Skin epidermis (tissue), 12 donors: ENCODE measurements around the gene PLEKHM3.

ENCODE experiments used
- H3K27ac ChIP-seq, 21 experiments: fragments of 200-600 bp; sonication (generic) in 11 of 21; one replicate each; pipeline ENCODE4 v1.5.0; 2020; ENCODE audit warnings: mild to moderate bottlenecking in 3 of 21, inconsistent platforms in 2 of 21, moderate library complexity in 2 of 21
- H3K4me3 ChIP-seq, 7 experiments: fragments of 200-600 bp; sonication (generic) in 2 of 7; one replicate each; pipeline ENCODE4 v1.5.0; 2020; ENCODE audit warnings: inconsistent platforms in 2 of 7, mild to moderate bottlenecking in 2 of 7, moderate library complexity in 1 of 7

Gene PLEKHM3

DNA sequence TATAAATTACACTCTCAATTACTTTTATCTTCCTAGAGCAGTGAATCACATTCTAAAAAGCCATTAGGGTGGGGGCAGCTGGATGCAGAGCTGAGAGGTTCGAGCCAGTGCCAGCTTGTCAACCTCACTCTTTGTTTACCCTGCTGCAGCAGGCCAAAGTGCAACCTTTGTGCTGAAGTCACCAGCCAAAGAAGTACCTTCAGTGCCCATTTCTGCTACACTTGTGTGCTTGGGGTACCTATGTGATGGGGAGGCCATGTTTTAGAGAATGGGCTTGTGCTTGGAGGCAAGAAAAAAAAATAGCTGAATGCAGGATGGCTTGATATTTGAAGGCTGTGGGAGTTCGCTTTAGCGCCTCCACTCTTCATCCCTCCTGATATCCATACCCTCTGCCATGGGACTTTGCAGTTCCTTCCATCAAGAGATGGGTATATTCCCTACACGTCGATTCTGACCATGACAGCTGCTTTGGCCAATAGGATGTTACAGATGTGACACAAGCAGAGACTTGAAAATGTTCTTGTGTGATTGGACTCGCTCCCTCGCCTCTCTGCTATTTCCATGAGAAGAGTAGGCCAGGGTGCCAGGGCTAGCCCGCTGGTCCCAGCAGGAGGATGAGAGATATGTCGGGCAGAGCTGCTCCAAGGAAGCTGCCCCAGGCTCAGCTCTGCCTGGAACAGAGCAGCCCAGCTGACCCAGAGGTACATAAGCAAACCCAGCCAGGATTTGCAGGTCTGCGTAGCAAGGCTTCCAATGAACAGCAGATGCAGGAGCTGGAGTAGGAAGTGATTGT lies 242.9 kb downstream of the PLEKHM3 start:
- Histone ChIP-seq H3K4me3 (no peak overlapping the region), H3K27ac (no peak overlapping the region)

DNA sequence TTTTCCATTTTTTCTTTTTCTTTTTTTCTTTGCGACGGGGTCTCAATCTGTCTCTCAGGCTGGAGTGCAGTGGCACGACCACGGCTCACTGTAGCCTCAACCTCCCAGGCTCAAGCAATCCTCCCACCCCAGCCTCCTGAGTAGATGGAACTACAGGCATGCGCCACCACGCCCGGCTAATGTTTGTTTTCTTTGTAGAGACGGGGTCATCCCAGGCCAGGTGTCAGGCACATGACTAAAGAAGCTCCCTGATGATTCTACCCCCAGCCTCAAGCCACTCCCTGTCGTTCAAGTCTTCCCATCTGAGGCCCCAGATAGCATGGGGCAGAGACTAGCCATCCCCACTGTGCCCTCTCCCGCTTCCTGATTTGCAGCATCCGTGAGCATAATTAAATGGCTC lies 245.8 kb downstream of the PLEKHM3 start:
- Histone ChIP-seq H3K27ac (no peak overlapping the region), H3K4me3 (no peak overlapping the region)

DNA sequence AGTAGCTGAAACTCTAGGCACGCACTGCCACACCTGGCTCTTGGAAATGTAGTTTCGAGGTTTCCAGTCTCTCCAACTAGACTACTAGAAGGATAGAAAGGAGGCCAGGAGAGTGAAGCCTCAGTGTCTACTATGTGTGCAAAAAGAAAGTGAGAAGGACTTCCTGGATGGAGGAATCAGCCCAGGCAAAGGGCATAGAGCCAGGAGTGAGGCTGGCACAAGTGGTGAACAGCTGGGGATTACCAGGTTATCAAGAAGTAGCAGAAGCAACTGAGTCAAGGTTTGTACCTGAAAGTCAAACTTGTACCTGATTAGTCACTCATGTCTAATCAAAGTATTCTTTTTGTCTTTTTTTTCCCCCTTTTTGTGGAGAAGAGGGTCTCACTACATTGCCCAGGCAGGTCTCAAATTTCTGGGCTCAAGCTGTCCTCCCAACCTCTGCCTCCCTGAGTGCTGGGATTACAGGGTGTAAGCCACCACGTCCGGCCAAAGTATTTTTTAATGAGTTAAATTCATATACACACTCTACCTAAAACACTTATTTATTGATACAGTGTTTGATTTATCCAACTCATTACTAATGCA lies 246.9 kb downstream of the PLEKHM3 start:
- Histone ChIP-seq H3K27ac (no peak overlapping the region), H3K4me3 (no peak overlapping the region)

DNA sequence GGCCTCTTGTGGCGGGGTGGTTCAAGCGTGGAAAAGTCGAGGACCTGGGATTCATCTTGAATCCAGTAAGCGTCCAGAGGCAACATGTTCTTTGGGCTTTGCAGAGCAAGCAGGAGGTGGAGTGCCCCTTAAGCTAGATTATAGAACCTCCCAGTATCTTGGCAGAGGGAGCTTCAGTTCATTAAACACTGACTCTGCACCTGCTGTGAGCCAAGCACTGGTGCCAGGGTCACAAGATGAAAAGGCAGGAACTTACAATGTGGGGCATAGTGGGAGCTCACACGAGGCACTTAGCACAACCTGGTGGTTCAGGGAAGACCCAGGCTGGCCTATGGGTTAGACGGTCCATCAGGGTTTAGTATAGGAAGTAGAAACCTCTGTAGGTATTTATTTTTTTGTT lies 248.2 kb downstream of the PLEKHM3 start:
- Histone ChIP-seq H3K27ac (no peak overlapping the region), H3K4me3 (no peak overlapping the region)

DNA sequence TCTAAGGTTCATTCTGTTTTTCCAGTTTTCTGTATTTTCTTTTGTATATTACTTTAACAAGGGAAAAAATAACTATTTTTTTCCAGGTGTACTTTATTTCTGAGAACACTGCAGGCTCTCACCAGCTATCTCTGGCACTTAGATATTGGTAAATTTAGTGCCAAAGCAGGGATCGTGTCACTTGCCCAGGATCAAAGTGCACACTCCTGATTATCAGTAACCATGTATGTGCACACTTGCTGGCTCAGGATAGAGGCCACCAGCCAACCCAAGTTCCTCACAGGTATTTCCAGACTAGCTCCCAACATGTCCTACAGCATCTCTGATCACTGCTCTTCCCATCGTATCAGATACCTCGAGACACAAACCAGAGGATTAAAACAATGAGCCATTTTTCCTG lies 249.9 kb downstream of the PLEKHM3 start:
- no peak overlapping the region for H3K4me3 ChIP-seq
- no peak overlapping the region for H3K27ac ChIP-seq

DNA sequence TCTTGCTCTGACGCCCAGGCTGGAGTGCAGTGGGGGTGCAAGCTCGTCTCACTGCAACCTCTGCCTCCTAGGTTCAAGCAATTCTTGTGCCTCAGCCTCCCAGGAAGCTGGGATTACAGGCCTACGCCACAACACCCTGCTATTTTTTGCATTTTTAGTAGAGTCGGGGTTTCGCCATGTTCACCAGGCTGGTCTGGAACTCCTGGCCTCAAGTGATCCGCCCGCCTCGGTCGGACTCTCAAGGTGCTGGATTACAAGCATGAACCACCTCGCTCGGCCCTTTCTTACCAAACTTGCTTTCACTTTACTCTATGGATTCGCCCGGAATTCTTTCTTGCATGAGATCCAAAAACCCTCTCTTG lies 252.5 kb downstream of the PLEKHM3 start:
- no peak overlapping the region for H3K4me3 ChIP-seq
- H3K27ac ChIP-seq, result no peak overlapping the region

DNA sequence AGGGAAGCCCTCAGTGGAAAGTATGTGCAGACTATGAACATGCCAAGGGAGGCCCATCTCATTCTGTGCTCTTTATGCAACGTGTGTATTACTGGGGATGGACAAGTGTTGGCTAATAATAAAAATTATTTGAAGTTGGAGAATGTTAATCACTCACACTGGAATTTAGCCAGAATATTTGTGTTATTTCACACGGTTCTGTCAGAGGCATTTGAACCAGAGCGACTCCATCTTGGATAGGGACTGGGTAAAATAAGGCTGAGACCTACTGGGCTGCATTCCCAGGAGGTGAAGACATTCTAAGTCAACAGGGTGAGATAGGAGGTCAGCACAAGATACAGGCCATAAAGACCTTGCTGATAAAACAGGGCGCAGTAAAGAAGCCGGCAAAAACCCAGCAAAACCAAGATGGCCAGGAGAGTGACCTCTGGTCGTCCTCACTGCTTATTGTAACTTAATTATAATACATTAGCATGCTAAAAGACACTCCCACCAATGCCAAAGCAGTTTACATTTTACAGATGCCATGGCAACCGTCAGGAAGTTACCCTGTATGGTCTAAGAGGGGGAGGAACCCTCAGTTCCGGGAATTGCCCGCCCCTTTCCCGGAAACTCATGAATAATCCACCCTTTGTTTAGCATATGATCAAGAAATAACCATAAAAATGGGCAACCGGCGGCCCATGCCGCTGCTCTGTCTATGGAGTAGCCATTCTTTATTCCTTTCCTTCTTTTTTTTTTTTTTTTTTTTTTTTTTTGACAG lies 253.1 kb downstream of the PLEKHM3 start:
- Histone ChIP-seq H3K27ac (no peak overlapping the region), H3K4me3 (no peak overlapping the region)

DNA sequence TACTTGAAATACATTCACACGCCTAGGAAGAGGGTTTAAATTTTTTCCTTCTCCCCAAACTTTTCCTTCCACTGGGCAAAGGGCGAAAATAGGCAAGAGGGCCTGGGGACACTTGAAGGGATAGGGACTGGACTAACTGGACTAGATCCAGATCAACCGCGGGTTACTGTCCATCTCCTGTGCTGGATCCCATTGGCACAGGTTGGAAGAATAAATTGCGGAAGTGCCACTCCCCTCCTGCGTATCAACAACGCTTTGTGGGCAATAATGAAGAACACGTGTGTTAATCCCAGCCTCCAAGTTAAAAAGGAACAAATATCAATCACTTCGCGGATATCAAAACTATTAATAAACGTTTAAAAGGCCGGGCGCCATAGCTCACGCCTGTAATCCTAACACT lies 253.9 kb downstream of the PLEKHM3 start:
- peak overlapping the region in 1 of 7 experiments; percentile 78 for H3K4me3 ChIP-seq
- peak overlapping the region in 3 of 21 experiments; percentile 22 to 31 (median 25) for H3K27ac ChIP-seq
